ENCODE results near the gene RAB3GAP2.

DNA sequence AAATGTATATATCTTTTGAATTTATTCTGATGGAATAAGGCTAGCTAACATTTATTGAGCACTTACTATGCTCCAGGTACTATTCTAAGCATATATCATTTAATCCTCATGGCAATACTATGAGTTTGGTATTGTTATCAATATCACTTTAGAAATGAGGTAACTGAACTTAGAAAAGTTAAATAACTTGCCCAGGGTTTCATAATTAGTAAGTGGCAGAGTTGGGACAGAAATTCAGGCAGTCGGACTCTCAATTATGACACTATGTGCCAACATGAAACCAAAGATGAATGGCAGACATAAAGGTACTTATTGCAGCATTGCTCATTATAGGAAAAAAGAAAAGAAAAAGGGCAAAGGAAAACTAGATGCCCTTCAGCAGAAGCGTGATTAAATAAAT, 48.2 kb downstream of the RAB3GAP2 start:
- TF ChIP-seq POLR2A (IDR thresholded peaks at IDR 0.05): no peak
- TF ChIP-seq, protein P1, sequence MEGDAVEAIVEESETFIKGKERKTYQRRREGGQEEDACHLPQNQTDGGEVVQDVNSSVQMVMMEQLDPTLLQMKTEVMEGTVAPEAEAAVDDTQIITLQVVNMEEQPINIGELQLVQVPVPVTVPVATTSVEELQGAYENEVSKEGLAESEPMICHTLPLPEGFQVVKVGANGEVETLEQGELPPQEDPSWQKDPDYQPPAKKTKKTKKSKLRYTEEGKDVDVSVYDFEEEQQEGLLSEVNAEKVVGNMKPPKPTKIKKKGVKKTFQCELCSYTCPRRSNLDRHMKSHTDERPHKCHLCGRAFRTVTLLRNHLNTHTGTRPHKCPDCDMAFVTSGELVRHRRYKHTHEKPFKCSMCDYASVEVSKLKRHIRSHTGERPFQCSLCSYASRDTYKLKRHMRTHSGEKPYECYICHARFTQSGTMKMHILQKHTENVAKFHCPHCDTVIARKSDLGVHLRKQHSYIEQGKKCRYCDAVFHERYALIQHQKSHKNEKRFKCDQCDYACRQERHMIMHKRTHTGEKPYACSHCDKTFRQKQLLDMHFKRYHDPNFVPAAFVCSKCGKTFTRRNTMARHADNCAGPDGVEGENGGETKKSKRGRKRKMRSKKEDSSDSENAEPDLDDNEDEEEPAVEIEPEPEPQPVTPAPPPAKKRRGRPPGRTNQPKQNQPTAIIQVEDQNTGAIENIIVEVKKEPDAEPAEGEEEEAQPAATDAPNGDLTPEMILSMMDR (IDR thresholded peaks at IDR 0.05): no peak

Measured in uterus (tissue), 2 donors.